K562 (cell line): ENCODE results near the gene ZNF8. TPM values are rescaled to one million over a fixed set of nuclear protein-coding genes. Genes with fewer than 3 reads are reported as not detected.

Source experiments
- microRNA-seq: library from miRNA; unstranded; fragments of <30 nt; microRNA quantifications from one replicate; pipeline ENCODE4, GENCODE V29; 2018; ENCODE audit warnings: borderline microRNAs expressed
- polyA plus RNA-seq, 8 experiments: library from polyadenylated mRNA; depleted of rRNA in 4 of 8; stranded (reverse) in 5 of 8; unstranded in 3 of 8; fragments of >200 nt; fragmentation: Nextera tagmentation in 2 of 8; fragmentation: Illumina TruSeq in 1 of 8; extraction: Ambion mirVana in 2 of 8; extraction: Trizol in 1 of 8; gene quantifications; 2 replicates each; pipeline versions ENCODE4 v1.2.1 to v1.2.3, GENCODE V29; 2011 to 2014; ENCODE audit warnings: inconsistent platforms in 1 of 8, missing spikeins in 1 of 8
- small RNA-seq: library from RNA; depleted of rRNA; stranded (forward); fragments of <200 nt; gene quantifications from one replicate; pipeline ENCODE3, GENCODE V24; 2014
- total RNA-seq, 7 experiments: library from RNA; depleted of rRNA in 6 of 7; stranded (reverse); fragments of >200 nt in 6 of 7; fragmentation: Illumina TruSeq in 2 of 7; extraction: Trizol in 2 of 7; gene quantifications; 2 replicates each; pipeline versions ENCODE4 v1.2.1 to v1.2.3, GENCODE V29; 2011 to 2021; ENCODE audit warnings: low replicate concordance in 1 of 7

The ZNF8 gene
- total and polyA plus RNA-seq, 9 of the 15 experiments (the other 6 are each of a cell fraction or from before 2014, with no cell fraction given): 0.71 to 7.7 (median 4.7) TPM

Small RNA genes lying within 50 kb of the gene (microRNA-seq; reads per million reads assigned to microRNA genes)
- gene MIR6806: 0.27 reads per million

Small RNA genes lying within 50 kb of the gene (small RNA-seq; reads per million reads assigned to genes)
- 0.11 reads per million for gene MIR6806

Other genes with a start within 250 kb of the ZNF8 start
Only the 7 nearest of the 20 such genes appear.
- 28.1 and 31.1 TPM in 2 replicates for gene ZNF274, start 95.9 kb upstream of the ZNF8 start, total RNA-seq (2014; rRNA removed)
- gene ZNF274, start 95.9 kb upstream of the ZNF8 start, total RNA-seq (2014; rRNA removed; fragmentation: Illumina TruSeq; extraction: Trizol): 26.8 and 28.9 TPM in 2 replicates
- 21.5 and 22.1 TPM in 2 replicates for gene ZNF274, start 95.9 kb upstream of the ZNF8 start, total RNA-seq (2015; rRNA removed; fragmentation: Illumina TruSeq; extraction: Trizol)
- gene ZNF274, start 95.9 kb upstream of the ZNF8 start, total RNA-seq (2021): 28.2 and 28.7 TPM in 2 replicates
- gene ZNF274, start 95.9 kb upstream of the ZNF8 start, polyA plus RNA-seq (2011; rRNA removed): 35.3 and 37.0 TPM in 2 replicates
- 32.0 and 32.8 TPM in 2 replicates for gene ZNF274, start 95.9 kb upstream of the ZNF8 start, polyA plus RNA-seq (2014; fragmentation: Illumina TruSeq; extraction: Trizol)
- 1 to 10 TPM; 5.2 to 5.4 TPM for gene ZNF274, start 95.9 kb upstream of the ZNF8 start, polyA plus RNA-seq (2014; fragmentation: Nextera tagmentation; extraction: Ambion mirVana)
- 31.0 and 33.6 TPM in 2 replicates for gene ZNF274, start 95.9 kb upstream of the ZNF8 start, polyA plus RNA-seq (2014; rRNA removed)
- 59.0 and 64.1 TPM in 2 replicates for gene ZNF544, start 50.0 kb upstream of the ZNF8 start, total RNA-seq (2014; rRNA removed)
- 51.3 and 53.5 TPM in 2 replicates for gene ZNF544, start 50.0 kb upstream of the ZNF8 start, total RNA-seq (2014; rRNA removed; fragmentation: Illumina TruSeq; extraction: Trizol)
- 37.8 and 39.4 TPM in 2 replicates for gene ZNF544, start 50.0 kb upstream of the ZNF8 start, total RNA-seq (2015; rRNA removed; fragmentation: Illumina TruSeq; extraction: Trizol)
- gene ZNF544, start 50.0 kb upstream of the ZNF8 start, total RNA-seq (2021): 37.5 and 43.6 TPM in 2 replicates
- 45.6 and 53.5 TPM in 2 replicates for gene ZNF544, start 50.0 kb upstream of the ZNF8 start, polyA plus RNA-seq (2011; rRNA removed)
- 32.3 and 39.3 TPM in 2 replicates for gene ZNF544, start 50.0 kb upstream of the ZNF8 start, polyA plus RNA-seq (2014; fragmentation: Illumina TruSeq; extraction: Trizol)
- gene ZNF544, start 50.0 kb upstream of the ZNF8 start, polyA plus RNA-seq (2014; fragmentation: Nextera tagmentation; extraction: Ambion mirVana): 10 to 100 TPM; 23.6 to 28.6 TPM
- 41.4 and 53.8 TPM in 2 replicates for gene ZNF544, start 50.0 kb upstream of the ZNF8 start, polyA plus RNA-seq (2014; rRNA removed)
- gene ERVK3-1, start 26.4 kb downstream of the ZNF8 start, total RNA-seq (2014; rRNA removed): 114 and 130 TPM in 2 replicates
- gene ERVK3-1, start 26.4 kb downstream of the ZNF8 start, total RNA-seq (2014; rRNA removed; fragmentation: Illumina TruSeq; extraction: Trizol): 111 and 114 TPM in 2 replicates
- gene ERVK3-1, start 26.4 kb downstream of the ZNF8 start, total RNA-seq (2015; rRNA removed; fragmentation: Illumina TruSeq; extraction: Trizol): 123 and 136 TPM in 2 replicates
- 84.5 and 90.3 TPM in 2 replicates for gene ERVK3-1, start 26.4 kb downstream of the ZNF8 start, total RNA-seq (2021)
- gene ERVK3-1, start 26.4 kb downstream of the ZNF8 start, polyA plus RNA-seq (2011; rRNA removed): 66.9 and 87.6 TPM in 2 replicates
- 136 and 153 TPM in 2 replicates for gene ERVK3-1, start 26.4 kb downstream of the ZNF8 start, polyA plus RNA-seq (2014; fragmentation: Illumina TruSeq; extraction: Trizol)
- 100 to 1,000 TPM; 261 to 299 TPM for gene ERVK3-1, start 26.4 kb downstream of the ZNF8 start, polyA plus RNA-seq (2014; fragmentation: Nextera tagmentation; extraction: Ambion mirVana)
- gene ERVK3-1, start 26.4 kb downstream of the ZNF8 start, polyA plus RNA-seq (2014; rRNA removed): 109 and 119 TPM in 2 replicates
- 2.6 and 3.0 TPM in 2 replicates for gene ZSCAN22, start 48.0 kb downstream of the ZNF8 start, total RNA-seq (2014; rRNA removed)
- gene ZSCAN22, start 48.0 kb downstream of the ZNF8 start, total RNA-seq (2014; rRNA removed; fragmentation: Illumina TruSeq; extraction: Trizol): 3.0 and 3.1 TPM in 2 replicates
- gene ZSCAN22, start 48.0 kb downstream of the ZNF8 start, total RNA-seq (2015; rRNA removed; fragmentation: Illumina TruSeq; extraction: Trizol): 4.0 and 4.1 TPM in 2 replicates
- gene ZSCAN22, start 48.0 kb downstream of the ZNF8 start, total RNA-seq (2021): 5.3 and 5.4 TPM in 2 replicates
- gene ZSCAN22, start 48.0 kb downstream of the ZNF8 start, polyA plus RNA-seq (2011; rRNA removed): 4.8 and 5.7 TPM in 2 replicates
- gene ZSCAN22, start 48.0 kb downstream of the ZNF8 start, polyA plus RNA-seq (2014; fragmentation: Illumina TruSeq; extraction: Trizol): 3.0 and 3.2 TPM in 2 replicates
- 1 to 10 TPM in 1 of 2 experiments, under 1 TPM in 1; 0.98 to 1.9 TPM for gene ZSCAN22, start 48.0 kb downstream of the ZNF8 start, polyA plus RNA-seq (2014; fragmentation: Nextera tagmentation; extraction: Ambion mirVana)
- gene ZSCAN22, start 48.0 kb downstream of the ZNF8 start, polyA plus RNA-seq (2014; rRNA removed): 2.5 and 2.7 TPM in 2 replicates
- gene A1BG, start 74.5 kb downstream of the ZNF8 start, total RNA-seq (2014; rRNA removed): 19.8 and 24.6 TPM in 2 replicates
- gene A1BG, start 74.5 kb downstream of the ZNF8 start, total RNA-seq (2014; rRNA removed; fragmentation: Illumina TruSeq; extraction: Trizol): 0.76 and 0.96 TPM in 2 replicates
- 3.1 and 3.6 TPM in 2 replicates for gene A1BG, start 74.5 kb downstream of the ZNF8 start, total RNA-seq (2015; rRNA removed; fragmentation: Illumina TruSeq; extraction: Trizol)
- gene A1BG, start 74.5 kb downstream of the ZNF8 start, total RNA-seq (2021): 11.8 and 12.1 TPM in 2 replicates
- gene A1BG, start 74.5 kb downstream of the ZNF8 start, polyA plus RNA-seq (2011; rRNA removed): 2.6 and 5.7 TPM in 2 replicates
- 0.10 and 1.5 TPM in 2 replicates for gene A1BG, start 74.5 kb downstream of the ZNF8 start, polyA plus RNA-seq (2014; fragmentation: Illumina TruSeq; extraction: Trizol)
- 1 to 10 TPM; 1.2 to 2.4 TPM for gene A1BG, start 74.5 kb downstream of the ZNF8 start, polyA plus RNA-seq (2014; fragmentation: Nextera tagmentation; extraction: Ambion mirVana)
- 14.0 and 15.9 TPM in 2 replicates for gene A1BG, start 74.5 kb downstream of the ZNF8 start, polyA plus RNA-seq (2014; rRNA removed)
- 0.45 and 0.98 TPM in 2 replicates for gene ZNF497, start 83.8 kb downstream of the ZNF8 start, total RNA-seq (2014; rRNA removed)
- gene ZNF497, start 83.8 kb downstream of the ZNF8 start, total RNA-seq (2014; rRNA removed; fragmentation: Illumina TruSeq; extraction: Trizol): 0.22 and 0.29 TPM in 2 replicates
- gene ZNF497, start 83.8 kb downstream of the ZNF8 start, total RNA-seq (2015; rRNA removed; fragmentation: Illumina TruSeq; extraction: Trizol): 0.43 and 0.57 TPM in 2 replicates
- gene ZNF497, start 83.8 kb downstream of the ZNF8 start, total RNA-seq (2021): 0.89 and 0.96 TPM in 2 replicates
- gene ZNF497, start 83.8 kb downstream of the ZNF8 start, polyA plus RNA-seq (2011; rRNA removed): 0.96 and 0.98 TPM in 2 replicates
- gene ZNF497, start 83.8 kb downstream of the ZNF8 start, polyA plus RNA-seq (2014; fragmentation: Illumina TruSeq; extraction: Trizol): 0.24 and 0.36 TPM in 2 replicates
- gene ZNF497, start 83.8 kb downstream of the ZNF8 start, polyA plus RNA-seq (2014; fragmentation: Nextera tagmentation; extraction: Ambion mirVana): under 1 TPM in 1 of 2 experiments, not detected in 1; 0.06 TPM
- 0.56 and 0.63 TPM in 2 replicates for gene ZNF497, start 83.8 kb downstream of the ZNF8 start, polyA plus RNA-seq (2014; rRNA removed)
- gene ZNF837, start 102.1 kb downstream of the ZNF8 start, total RNA-seq (2014; rRNA removed): 1.8 and 2.1 TPM in 2 replicates
- gene ZNF837, start 102.1 kb downstream of the ZNF8 start, total RNA-seq (2014; rRNA removed; fragmentation: Illumina TruSeq; extraction: Trizol): not detected in 2 replicates
- gene ZNF837, start 102.1 kb downstream of the ZNF8 start, total RNA-seq (2015; rRNA removed; fragmentation: Illumina TruSeq; extraction: Trizol): 0.11 TPM in 2 replicates
- gene ZNF837, start 102.1 kb downstream of the ZNF8 start, total RNA-seq (2021): 0.54 and 1.2 TPM in 2 replicates
- gene ZNF837, start 102.1 kb downstream of the ZNF8 start, polyA plus RNA-seq (2011; rRNA removed): 0.21 and 0.28 TPM in 2 replicates
- gene ZNF837, start 102.1 kb downstream of the ZNF8 start, polyA plus RNA-seq (2014; fragmentation: Illumina TruSeq; extraction: Trizol): 0.10 TPM in 1 of 2 replicates, not detected in the other
- gene ZNF837, start 102.1 kb downstream of the ZNF8 start, polyA plus RNA-seq (2014; fragmentation: Nextera tagmentation; extraction: Ambion mirVana): not detected
- 0.57 and 0.73 TPM in 2 replicates for gene ZNF837, start 102.1 kb downstream of the ZNF8 start, polyA plus RNA-seq (2014; rRNA removed)